T-helper 1 cell treated with Interleukin-12 subunit alpha and Interleukin-12 subunit beta and Interleukin-4 antibody, amounts not matched to agents 30 μg/mL and 1 μg/mL, for 36 hours (primary cell): ENCODE measurements around the gene PTPRN2.
"Not testable (repeated sequence)": the region's sequence is repeated elsewhere in the genome, so short reads cannot be mapped to it uniquely, and the experiment has no call there.

ENCODE experiments used
- H3K27ac Mint-ChIP-seq: one replicate; pipeline ENCODE4 v1.8.0; 2021; ENCODE audit warnings: mild to moderate bottlenecking, mixed read lengths
- H3K27me3 Mint-ChIP-seq: one replicate; pipeline ENCODE4 v1.8.0; 2021; ENCODE audit warnings: low read depth, mixed read lengths
- H3K36me3 Mint-ChIP-seq: one replicate; pipeline ENCODE4 v1.8.0; 2021; ENCODE audit warnings: low read depth, mixed read lengths
- H3K4me1 Mint-ChIP-seq: one replicate; pipeline ENCODE4 v1.8.0; 2021; ENCODE audit warnings: low read depth, mixed read lengths
- H3K4me3 Mint-ChIP-seq: one replicate; pipeline ENCODE4 v1.8.0; 2021; ENCODE audit warnings: mild to moderate bottlenecking, moderate library complexity, mixed read lengths
- H3K9me3 Mint-ChIP-seq: one replicate; pipeline ENCODE4 v1.8.0; 2021; ENCODE audit warnings: mixed read lengths

Gene PTPRN2

GRCh38 chr7:158529181-158530096 is 58.2 kb downstream of the PTPRN2 start:
- Mint-ChIP-seq H3K27me3 (no peaks in the 10 kb centered on the region), H3K9me3 (no peaks in the 10 kb centered on the region), H3K4me1 (no peaks in the 10 kb centered on the region), H3K36me3 (no peaks in the 10 kb centered on the region), H3K4me3 (no peak overlapping the region), H3K27ac (no peak overlapping the region)

GRCh38 chr7:158527915-158528502 is 59.6 kb downstream of the PTPRN2 start:
- no peaks in the 10 kb centered on the region for H3K4me1 Mint-ChIP-seq
- no peak overlapping the region for H3K4me3 Mint-ChIP-seq
- H3K9me3 Mint-ChIP-seq = no peaks in the 10 kb centered on the region
- H3K36me3 Mint-ChIP-seq = no peaks in the 10 kb centered on the region
- no peak overlapping the region for H3K27ac Mint-ChIP-seq
- H3K27me3 Mint-ChIP-seq = no peaks in the 10 kb centered on the region

- Mint-ChIP-seq H3K9me3 (peaks cover 5% of the 10 kb centered on the region), H3K27me3 (no peaks in the 10 kb centered on the region), H3K36me3 (no peaks in the 10 kb centered on the region)
These were observed 60.1 kb downstream of the PTPRN2 start for GRCh38 chr7:158527495-158527894.

DNA sequence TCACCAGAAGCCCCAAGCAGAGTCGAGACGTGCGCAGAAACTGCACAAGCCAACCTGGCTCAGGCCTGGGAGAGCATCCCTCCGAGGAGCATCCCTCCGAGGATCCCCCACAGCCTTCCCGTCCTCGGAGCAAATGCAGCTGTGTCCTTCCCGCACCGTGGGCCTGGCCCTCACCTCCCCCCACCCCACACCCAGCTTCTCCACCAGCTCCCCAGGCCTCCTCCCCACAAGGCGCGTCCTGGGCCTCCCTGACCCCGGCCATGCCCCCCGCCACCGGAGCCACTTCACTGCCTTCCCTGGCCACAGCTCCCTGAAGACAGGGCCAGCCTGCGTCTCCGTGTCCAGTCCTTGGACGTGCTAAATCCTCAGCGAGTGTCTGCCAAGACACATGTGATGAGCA is 60.6 kb downstream of the PTPRN2 start:
- peaks cover 8% of the 10 kb centered on the region for H3K9me3 Mint-ChIP-seq
- no peak overlapping the region for H3K4me3 Mint-ChIP-seq
- H3K27me3 Mint-ChIP-seq = no peaks in the 10 kb centered on the region
- no peak overlapping the region for H3K27ac Mint-ChIP-seq
- H3K36me3 Mint-ChIP-seq = no peaks in the 10 kb centered on the region
- no peaks in the 10 kb centered on the region for H3K4me1 Mint-ChIP-seq

More at GRCh38 chr7:158527495-158527894, 60.1 kb downstream of the PTPRN2 start:
- Mint-ChIP-seq H3K27ac (no peak overlapping the region), H3K4me3 (no peak overlapping the region), H3K4me1 (no peaks in the 10 kb centered on the region)

DNA sequence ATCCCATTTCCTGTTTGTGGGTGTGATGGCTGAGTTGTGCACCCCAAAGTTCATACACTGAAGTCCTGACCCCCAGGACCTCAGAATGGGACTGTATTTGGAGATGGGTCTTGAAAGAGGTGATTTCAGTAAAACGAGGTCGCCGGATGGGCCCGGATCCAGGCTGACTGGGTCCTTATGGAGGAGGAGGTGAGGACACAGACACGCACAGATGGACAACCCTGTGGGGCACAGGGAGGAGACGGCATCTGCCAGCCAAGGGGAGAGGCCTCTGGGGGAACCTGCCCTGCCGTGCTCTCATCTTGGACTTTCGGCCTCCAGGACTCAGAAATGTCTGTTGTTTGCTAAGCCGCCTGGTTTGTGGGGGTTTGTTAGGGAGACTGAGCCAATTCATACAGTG is 61.1 kb downstream of the PTPRN2 start:
- no peaks in the 10 kb centered on the region for H3K36me3 Mint-ChIP-seq
- no peaks in the 10 kb centered on the region for H3K27me3 Mint-ChIP-seq
- no peak overlapping the region for H3K27ac Mint-ChIP-seq
- H3K4me3 Mint-ChIP-seq = no peak overlapping the region
- peaks cover 8% of the 10 kb centered on the region for H3K9me3 Mint-ChIP-seq
- H3K4me1 Mint-ChIP-seq = no peaks in the 10 kb centered on the region

GRCh38 chr7:158525648-158526484 is 61.8 kb downstream of the PTPRN2 start:
- H3K36me3 Mint-ChIP-seq = no peaks in the 10 kb centered on the region
- H3K4me1 Mint-ChIP-seq = no peaks in the 10 kb centered on the region
- H3K27me3 Mint-ChIP-seq = no peaks in the 10 kb centered on the region
- peaks cover 8% of the 10 kb centered on the region for H3K9me3 Mint-ChIP-seq
- H3K27ac Mint-ChIP-seq = no peak overlapping the region
- H3K4me3 Mint-ChIP-seq = no peak overlapping the region

DNA sequence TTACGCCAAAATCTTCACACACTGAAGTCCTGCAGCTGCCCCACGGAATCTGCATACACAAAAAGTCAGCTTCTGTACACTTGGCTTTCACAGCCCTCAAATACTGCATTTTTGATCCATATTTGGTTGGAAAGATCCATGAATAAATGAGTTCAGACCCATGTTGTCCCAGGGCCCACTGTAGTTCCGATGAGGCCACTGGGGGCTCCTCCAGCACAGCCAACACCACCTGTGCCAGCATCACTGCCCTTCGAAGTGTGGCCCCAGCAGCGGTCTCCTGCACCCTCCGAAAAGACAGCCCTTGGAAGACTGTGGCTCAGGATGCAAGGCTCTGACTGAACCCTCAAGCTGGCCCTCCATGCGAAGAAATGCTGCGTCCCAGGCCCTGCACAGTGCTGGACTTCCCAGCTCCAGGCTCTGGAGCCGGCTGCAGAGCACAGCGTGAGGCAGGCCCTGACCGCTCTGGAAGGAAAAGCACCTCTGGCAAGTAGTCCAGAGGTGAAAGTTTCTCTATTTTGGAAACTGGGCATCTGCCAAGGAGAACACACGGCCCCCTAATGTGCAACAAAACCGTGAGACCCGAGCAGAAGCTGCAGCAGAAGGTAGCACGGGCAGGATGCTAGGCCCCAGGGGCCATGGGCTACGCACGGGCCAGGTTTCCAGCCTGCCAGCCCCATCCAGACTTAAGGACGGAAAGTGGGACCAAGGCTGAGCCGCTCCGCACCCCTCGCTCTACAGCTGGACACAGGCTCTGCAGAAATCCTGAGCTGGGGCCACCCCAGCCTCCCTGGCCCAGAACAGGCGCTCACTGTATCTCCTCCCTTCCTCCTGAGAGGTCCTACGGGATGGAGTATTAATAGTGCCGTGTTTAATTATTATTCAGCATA is 62.6 kb downstream of the PTPRN2 start:
- no peak overlapping the region for H3K27ac Mint-ChIP-seq
- H3K4me1 Mint-ChIP-seq = no peaks in the 10 kb centered on the region
- H3K36me3 Mint-ChIP-seq = no peaks in the 10 kb centered on the region
- no peaks in the 10 kb centered on the region for H3K27me3 Mint-ChIP-seq
- H3K4me3 Mint-ChIP-seq = no peak overlapping the region
- H3K9me3 Mint-ChIP-seq = peaks cover 8% of the 10 kb centered on the region

GRCh38 chr7:158524286-158524685 is 63.3 kb downstream of the PTPRN2 start:
- H3K4me3 Mint-ChIP-seq, H3K27me3 Mint-ChIP-seq, H3K27ac Mint-ChIP-seq, H3K4me1 Mint-ChIP-seq, H3K9me3 Mint-ChIP-seq, H3K36me3 Mint-ChIP-seq: not testable (repeated sequence)

- not testable (repeated sequence) for H3K27ac Mint-ChIP-seq, H3K9me3 Mint-ChIP-seq, H3K27me3 Mint-ChIP-seq, H3K4me3 Mint-ChIP-seq, H3K4me1 Mint-ChIP-seq, H3K36me3 Mint-ChIP-seq
These were observed 63.7 kb downstream of the PTPRN2 start for GRCh38 chr7:158523877-158524276.

DNA sequence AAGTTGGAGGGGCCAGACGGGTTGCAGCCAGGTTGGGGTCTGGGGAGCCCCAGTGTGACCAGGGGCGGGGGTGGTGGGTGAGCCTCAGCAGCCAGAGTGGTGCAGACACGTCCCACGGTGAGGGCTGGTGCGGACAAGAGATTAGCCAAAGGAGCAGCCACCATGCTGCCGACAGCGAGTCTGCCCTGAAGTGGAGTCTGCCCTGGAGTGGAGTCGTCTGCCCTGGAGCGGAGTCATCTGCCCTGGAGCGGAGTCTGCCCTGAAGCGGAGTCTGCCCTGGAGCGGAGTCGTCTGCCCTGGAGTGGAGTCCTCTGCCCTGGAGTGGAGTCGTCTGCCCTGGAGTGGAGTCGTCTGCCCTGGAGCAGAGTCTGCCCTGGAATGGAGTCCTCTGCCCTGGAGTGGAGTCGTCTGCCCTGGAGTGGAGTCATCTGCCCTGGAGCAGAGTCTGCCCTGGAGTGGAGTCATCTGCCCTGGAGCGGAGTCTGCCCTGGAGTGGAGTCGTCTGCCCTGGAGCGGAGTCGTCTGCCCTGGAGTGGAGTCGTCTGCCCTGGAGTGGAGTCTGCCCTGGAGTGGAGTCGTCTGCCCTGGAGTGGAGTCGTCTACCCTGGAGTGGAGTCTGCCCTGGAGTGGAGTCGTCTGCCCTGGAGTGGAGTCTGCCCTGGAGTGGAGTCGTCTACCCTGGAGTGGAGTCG is 64.3 kb downstream of the PTPRN2 start:
- H3K9me3 Mint-ChIP-seq, H3K36me3 Mint-ChIP-seq, H3K27me3 Mint-ChIP-seq, H3K27ac Mint-ChIP-seq, H3K4me1 Mint-ChIP-seq, H3K4me3 Mint-ChIP-seq: not testable (repeated sequence)

DNA sequence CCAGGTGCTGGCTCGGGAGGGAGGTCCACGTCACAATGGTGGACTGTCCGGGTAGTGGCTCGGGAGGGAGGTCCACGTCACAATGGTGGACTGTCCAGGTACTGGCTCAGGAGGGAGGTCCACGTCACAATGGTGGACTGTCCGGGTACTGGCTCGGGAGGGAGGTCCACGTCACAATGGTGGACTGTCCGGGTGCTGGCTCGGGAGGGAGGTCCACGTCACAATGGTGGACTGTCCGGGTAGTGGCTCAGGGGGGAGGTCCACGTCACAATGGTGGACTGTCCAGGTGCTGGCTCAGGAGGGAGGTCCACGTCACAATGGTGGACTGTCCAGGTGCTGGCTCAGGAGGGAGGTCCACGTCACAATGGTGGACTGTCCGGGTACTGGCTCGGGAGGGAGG is 65.8 kb downstream of the PTPRN2 start:
- not testable (repeated sequence) for H3K27ac Mint-ChIP-seq, H3K4me3 Mint-ChIP-seq, H3K27me3 Mint-ChIP-seq, H3K9me3 Mint-ChIP-seq, H3K36me3 Mint-ChIP-seq, H3K4me1 Mint-ChIP-seq

- Mint-ChIP-seq H3K4me3 (no peak overlapping the region), H3K9me3 (peaks cover 8% of the 10 kb centered on the region), H3K36me3 (no peaks in the 10 kb centered on the region), H3K27me3 (no peaks in the 10 kb centered on the region), H3K27ac (no peak overlapping the region), H3K4me1 (no peaks in the 10 kb centered on the region)
These were observed 66.8 kb downstream of the PTPRN2 start for GRCh38 chr7:158520825-158521224.

GRCh38 chr7:158519633-158520174 is 67.9 kb downstream of the PTPRN2 start:
- peaks cover 11% of the 10 kb centered on the region for H3K9me3 Mint-ChIP-seq
- H3K27ac Mint-ChIP-seq = no peak overlapping the region
- H3K4me3 Mint-ChIP-seq = no peak overlapping the region
- no peaks in the 10 kb centered on the region for H3K27me3 Mint-ChIP-seq
- H3K36me3 Mint-ChIP-seq = no peaks in the 10 kb centered on the region
- no peaks in the 10 kb centered on the region for H3K4me1 Mint-ChIP-seq
